Coronary artery (tissue), 2 donors: ENCODE results near the gene FBXL5.

ENCODE experiments used
- DNase-seq: peaks from one replicate; pipeline ENCODE4 v3.0.0-alpha.2; 2017; ENCODE audit warnings: low spot score
- H3K27ac ChIP-seq, 2 donors: fragments of 200-600 bp; sonication (generic); one replicate each; pipeline ENCODE4 v1.5.1; 2016 to 2019
- H3K4me3 ChIP-seq: fragments of 200-600 bp; sonication (generic); 2 replicates; pipeline ENCODE4 v1.5.1; 2016; ENCODE audit warnings: mild to moderate bottlenecking, moderate library complexity
- CTCF ChIP-seq: fragments of 200-600 bp; sonication (generic); IDR thresholded peaks from one replicate; pipeline ENCODE4 v1.5.1; 2019; ENCODE audit warnings: antibody characterized with exemption

FBXL5 gene

DNA sequence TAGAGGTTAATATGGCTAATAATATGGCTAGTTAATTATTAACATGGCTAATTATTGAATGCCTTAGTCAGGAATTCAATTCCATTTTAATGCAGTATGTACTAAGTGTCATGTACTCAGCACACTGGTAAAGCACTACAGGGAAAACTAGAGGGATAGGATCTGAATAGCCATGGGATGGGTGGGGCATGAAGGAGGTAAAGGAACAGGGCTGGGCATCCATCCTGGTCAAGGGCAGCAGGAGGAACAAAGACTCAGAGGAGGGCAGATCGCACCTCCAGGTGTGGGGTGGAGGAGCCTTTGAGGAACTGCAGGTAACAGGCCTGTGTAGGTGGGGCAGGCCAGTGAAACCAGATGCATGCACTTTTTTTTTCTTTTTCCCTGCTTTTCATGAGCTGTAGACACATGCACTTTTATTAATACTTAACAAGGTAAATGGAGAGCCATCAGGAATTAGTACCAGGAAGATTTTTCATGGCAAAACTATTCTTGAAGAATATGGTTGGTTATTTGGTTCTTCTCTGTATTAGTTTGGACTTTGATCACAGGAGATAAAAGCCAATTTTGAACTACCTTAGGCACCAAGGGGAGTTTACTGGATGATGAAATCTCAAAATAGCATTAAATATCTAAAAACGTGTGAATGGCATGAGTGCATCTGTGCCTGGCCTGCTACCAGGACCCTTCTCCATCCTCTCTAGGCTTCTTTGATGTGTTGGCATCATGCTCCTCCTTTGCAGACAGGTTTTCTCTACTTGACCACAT lies 97.2 kb downstream of the FBXL5 start:
- no peak for DNase-seq
- H3K27ac ChIP-seq: no peak overlapping the region
- TF ChIP-seq CTCF: no peak
- H3K4me3 ChIP-seq: no peak overlapping the region

DNA sequence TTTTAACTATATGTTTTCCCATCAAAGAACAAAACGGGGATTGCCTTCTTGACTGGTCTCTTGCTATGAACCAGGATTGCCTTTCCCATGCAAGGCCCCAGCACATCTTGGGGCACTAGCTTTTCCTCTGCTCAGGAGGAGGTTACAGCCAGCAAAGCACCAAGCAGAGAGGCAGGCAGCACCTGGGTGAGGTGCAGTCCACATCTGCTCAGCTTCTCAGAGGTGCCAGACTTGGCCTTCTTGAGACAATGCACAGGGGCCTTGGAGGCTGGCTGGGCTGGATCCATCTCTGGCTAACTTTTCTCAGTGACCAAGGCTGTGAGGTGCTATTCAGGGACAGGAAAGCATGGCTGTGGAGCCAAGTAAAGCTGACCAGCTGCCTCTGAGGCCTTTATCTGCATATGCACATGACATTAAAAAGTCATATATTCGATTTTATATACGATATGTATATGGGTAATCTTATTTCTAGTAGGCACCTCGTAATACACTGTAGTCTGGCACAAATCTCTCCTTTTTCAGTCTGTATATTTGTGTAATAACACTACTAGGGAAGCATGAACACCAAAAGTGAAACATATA lies 98.6 kb downstream of the FBXL5 start:
- no peak for DNase-seq
- Histone ChIP-seq H3K27ac (no peak overlapping the region), H3K4me3 (no peak overlapping the region)
- TF ChIP-seq CTCF: no peak
